H1 (cell line): ENCODE measurements around the gene NPIPB6. TPM values are rescaled to one million over a fixed set of nuclear protein-coding genes. Genes with fewer than 3 reads are reported as not detected.

Experiments
- CTCF ChIA-PET: fragments of 300-600 bp; sonication (Branson Sonifier 250); formaldehyde crosslinking; loops from one replicate; lab custom pipeline; 2021; ENCODE audit not compliant: partially characterized antibody; lab: Charles Lee
- POLR2A ChIA-PET: fragments of 300-600 bp; sonication (Branson Sonifier 250); formaldehyde crosslinking; loops from one replicate; lab custom pipeline; 2021; ENCODE audit warnings: inconsistent platforms; ENCODE audit not compliant: partially characterized antibody; lab: Charles Lee
- DNase-seq, 2 experiments: peaks; one replicate each; pipeline versions ENCODE4 v3.0.0 to v3.0.0-alpha.2; 2010 to 2022; ENCODE audit warnings: low spot score in 2 of 2, low read depth in 1 of 2, mixed read lengths in 1 of 2
- FAIRE-seq: peaks from 2 replicates; lab custom pipeline; 2011; peaks lifted over from hg19 to GRCh38; lab: Jason Lieb, UNC
- H2AFZ ChIP-seq: 2 replicates; pipeline ENCODE4 v1.8.1; 2012; ENCODE audit warnings: low read length, inconsistent platforms
- H2AK5ac ChIP-seq: 2 replicates; pipeline ENCODE4 v1.6.1; 2013; ENCODE audit warnings: low read depth, low read length
- H2BK120ac ChIP-seq: replicated peaks from 2 replicates; pipeline ENCODE3; 2013; ENCODE audit warnings: low read depth, low read length, inconsistent platforms
- H2BK12ac ChIP-seq: 2 replicates; pipeline ENCODE4 v1.6.1; 2013; ENCODE audit warnings: low read depth, low read length
- H2BK15ac ChIP-seq: 2 replicates; pipeline ENCODE4 v1.6.1; 2013; ENCODE audit warnings: low read length
- H2BK20ac ChIP-seq: 2 replicates; pipeline ENCODE4 v1.6.1; 2013; ENCODE audit warnings: low read length
- H2BK5ac ChIP-seq: 2 replicates; pipeline ENCODE4 v1.6.1; 2013; ENCODE audit warnings: low read depth, low read length
- H3K14ac ChIP-seq: 2 replicates; pipeline ENCODE4 v1.6.1; 2013; ENCODE audit warnings: inconsistent platforms; ENCODE audit not compliant: insufficient read length
- H3K18ac ChIP-seq: 2 replicates; pipeline ENCODE4 v1.6.1; 2013; ENCODE audit warnings: low read length; ENCODE audit errors: extremely low read depth
- H3K23ac ChIP-seq: 2 replicates; pipeline ENCODE4 v1.6.1; 2013; ENCODE audit warnings: inconsistent platforms; ENCODE audit not compliant: insufficient read length
- H3K23me2 ChIP-seq: 2 replicates; pipeline ENCODE4 v1.6.1; 2013; ENCODE audit warnings: low read depth, low read length
- H3K27ac ChIP-seq: 2 replicates; pipeline ENCODE4 v1.6.1; 2011; ENCODE audit warnings: low read depth, low read length, inconsistent platforms
- H3K27me3 ChIP-seq, 4 experiments: replicated peaks in 1 of 4; 1 replicate in 1 of 4; 2 replicates in 3 of 4; pipeline versions ENCODE4 v1.6.1 to v1.8.1; 2011 to 2013; ENCODE audit warnings: low read length in 3 of 4, mild to moderate bottlenecking in 3 of 4, inconsistent platforms in 2 of 4, mixed read lengths in 2 of 4, moderate library complexity in 1 of 4; ENCODE audit not compliant: control insufficient read depth in 3 of 4, insufficient read depth in 3 of 4; ENCODE audit errors: extremely low read depth in 1 of 4
- H3K36me3 ChIP-seq, 4 experiments: 2 replicates each; pipeline versions ENCODE4 v1.6.1 to v1.8.1; 2011 to 2013; ENCODE audit warnings: mild to moderate bottlenecking in 4 of 4, low read length in 3 of 4, moderate library complexity in 2 of 4, control low read depth in 1 of 4, inconsistent platforms in 1 of 4; ENCODE audit not compliant: insufficient read depth in 4 of 4, control insufficient read depth in 2 of 4
- H3K4ac ChIP-seq: replicated peaks from 2 replicates; pipeline ENCODE3; 2013; ENCODE audit warnings: low read length, low read depth, mixed read lengths, inconsistent platforms; ENCODE audit not compliant: insufficient read length
- H3K4me1 ChIP-seq, 4 experiments: replicated peaks in 1 of 4; 1 replicate in 1 of 4; 2 replicates in 3 of 4; pipeline versions ENCODE4 v1.6.1 to v1.8.1; 2011 to 2013; ENCODE audit warnings: low read length in 3 of 4, inconsistent platforms in 2 of 4, mixed read lengths in 1 of 4; ENCODE audit not compliant: insufficient read depth in 4 of 4, control insufficient read depth in 3 of 4
- H3K4me2 ChIP-seq, 2 experiments: 2 replicates each; pipeline versions ENCODE4 v1.6.1 to v1.8.1; 2011 to 2013; ENCODE audit warnings: low read depth in 2 of 2, low read length in 2 of 2, control low read depth in 1 of 2, inconsistent platforms in 1 of 2, mild to moderate bottlenecking in 1 of 2; ENCODE audit not compliant: insufficient read depth in 1 of 2
- H3K4me3 ChIP-seq, 4 experiments: fragments of 200-600, 300-600 bp in 1 of 4; sonication (generic), shearing (Covaris generic), sonication (Bioruptor Twin) in 1 of 4; 2 replicates each; pipeline versions ENCODE4 v1.5.1 to v1.8.1; 2011 to 2016; ENCODE audit warnings: low read length in 4 of 4, low read depth in 3 of 4, control low read depth in 2 of 4, inconsistent platforms in 2 of 4, mild to moderate bottlenecking in 2 of 4, mixed read lengths in 1 of 4, moderate library complexity in 1 of 4; ENCODE audit not compliant: insufficient read depth in 2 of 4; ENCODE audit errors: extremely low read depth in 1 of 4
- H3K56ac ChIP-seq: replicated peaks from 2 replicates; pipeline ENCODE3; 2013; ENCODE audit warnings: low read depth, mild to moderate bottlenecking, mixed read lengths, low read length, inconsistent platforms; ENCODE audit not compliant: insufficient read length
- H3K79me1 ChIP-seq: 2 replicates; pipeline ENCODE4 v1.6.1; 2013; ENCODE audit warnings: low read depth, low read length, control low read depth
- H3K79me2 ChIP-seq, 2 experiments: 2 replicates each; pipeline versions ENCODE4 v1.6.1 to v1.8.1; 2012 to 2013; ENCODE audit warnings: low read length in 2 of 2, mild to moderate bottlenecking in 2 of 2, inconsistent platforms in 1 of 2; ENCODE audit not compliant: insufficient read depth in 2 of 2, control insufficient read depth in 1 of 2
- H3K9ac ChIP-seq, 4 experiments: replicated peaks in 1 of 4; 1 replicate in 1 of 4; 2 replicates in 3 of 4; pipeline versions ENCODE4 v1.6.1 to v1.8.1; 2011 to 2013; ENCODE audit warnings: low read depth in 3 of 4, low read length in 3 of 4, control low read depth in 2 of 4, mild to moderate bottlenecking in 2 of 4, moderate library complexity in 2 of 4, inconsistent platforms in 1 of 4; ENCODE audit errors: extremely low read depth in 1 of 4
- H3K9me3 ChIP-seq, 2 experiments: 2 replicates each; pipeline versions ENCODE4 v1.6.1 to v1.8.1; 2012 to 2013; ENCODE audit warnings: mild to moderate bottlenecking in 2 of 2, moderate library complexity in 2 of 2, control low read depth in 1 of 2, inconsistent platforms in 1 of 2, low read depth in 1 of 2, low read length in 1 of 2, mixed read lengths in 1 of 2; ENCODE audit not compliant: insufficient read depth in 2 of 2
- H4K20me1 ChIP-seq, 2 experiments: replicated peaks in 1 of 2; 2 replicates each; pipeline versions ENCODE3 to v1.8.1; 2011 to 2013; ENCODE audit warnings: inconsistent platforms in 2 of 2, low read length in 2 of 2, mild to moderate bottlenecking in 1 of 2; ENCODE audit not compliant: insufficient read depth in 2 of 2, control insufficient read depth in 1 of 2
- H4K5ac ChIP-seq: 2 replicates; pipeline ENCODE4 v1.6.1; 2013; ENCODE audit warnings: low read length, low read depth, mixed read lengths, inconsistent platforms; ENCODE audit not compliant: insufficient read length
- H4K8ac ChIP-seq: 2 replicates; pipeline ENCODE4 v1.8.0; 2013; ENCODE audit warnings: mild to moderate bottlenecking, moderate library complexity, low read length, inconsistent platforms; ENCODE audit not compliant: insufficient read depth; ENCODE audit errors: extremely low read depth
- H4K91ac ChIP-seq: replicated peaks from 2 replicates; pipeline ENCODE3; 2013; ENCODE audit warnings: low read length, mixed read lengths, inconsistent platforms; ENCODE audit not compliant: insufficient read length
- CREB1 ChIP-seq: IDR thresholded peaks from 2 replicates; pipeline ENCODE4 v1.6.1; 2012; ENCODE audit warnings: inconsistent platforms
- WGBS, 2 experiments: shearing (Covaris generic) in 1 of 2; methylation state at CpG; one replicate each; pipeline versions ENCODE4 v1.1.6 to v1.1.7; 2013 to 2015; ENCODE audit warnings: low lambda C conversion rate in 2 of 2, mixed read lengths in 2 of 2, inconsistent platforms in 1 of 2, low coverage in 1 of 2, missing lambda C conversion rate in 1 of 2; ENCODE audit not compliant: insufficient replicate concordance in 2 of 2, insufficient coverage in 1 of 2, insufficient read length in 1 of 2; ENCODE audit errors: extremely low coverage in 1 of 2, missing lambda C conversion rate in 1 of 2; 5-methylcytosine and 5-hydroxymethylcytosine counted together
- polyA plus RNA-seq, 7 experiments: library from polyadenylated mRNA; depleted of rRNA in 3 of 7; stranded (reverse) in 5 of 7; unstranded in 2 of 7; fragments of >200 nt in 5 of 7; fragments of 200-250 nt in 2 of 7; gene quantifications; 1 replicate in 5 of 7; 2 replicates in 1 of 7; 4 replicates in 1 of 7; pipeline versions ENCODE4 v1.2.1 to v1.2.3, GENCODE V29; 2011 to 2013; ENCODE audit warnings: missing spikeins in 2 of 7, mixed read lengths in 2 of 7
- total RNA-seq: library from RNA; stranded (reverse); fragmentation: NEBNext Ultra II Directional; extraction: Animal tissue kit (Norgen Biotek cat#: 25700); gene quantifications from 2 replicates; pipeline ENCODE4 v1.2.1, GENCODE V29; 2021

Gene NPIPB6
- total and polyA plus RNA-seq, 2 of the 8 experiments (the other 6 are each of a cell fraction or from before 2014, with no cell fraction given) = 0.83 to 1.9 TPM

DNA sequence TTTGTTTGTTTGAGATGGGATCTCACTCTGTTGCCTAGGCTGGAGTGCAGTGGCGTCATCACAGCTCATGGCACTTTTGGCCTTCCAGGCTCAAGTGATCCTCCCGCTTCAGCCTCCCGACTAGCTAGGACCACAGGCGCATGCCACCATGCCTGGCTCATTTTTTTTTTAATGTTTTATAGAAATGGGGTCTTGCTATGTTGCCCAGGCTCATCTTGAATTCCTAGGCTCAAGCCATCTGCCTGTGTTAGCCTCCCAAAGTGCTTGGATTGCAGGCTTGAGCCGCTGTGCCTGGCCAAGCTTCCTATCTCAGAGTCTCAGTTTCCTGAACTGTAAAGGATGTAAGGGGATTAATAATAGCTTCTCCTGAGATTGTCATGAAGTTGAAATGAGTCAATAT lies 63.0 kb downstream of the NPIPB6 start:
- POLR2A ChIA-PET = interaction anchor here (0.7 to 5.1 kb wide), 5 partner anchors 8 to 108 kb away, joined by 3 to 22 read pairs (median 3); partner anchors contain the start of gene SBK1
- Histone ChIP-seq H2AFZ (no peak overlapping the region), H4K5ac (no peak overlapping the region), H3K9ac (no peak overlapping the region), H3K36me3 (peaks cover 0 to 8% (median 3%) of the 10 kb centered on the region in 4 experiments; a peak in 2 of 8 replicates), H3K56ac (no peak overlapping the region), H2BK12ac (no peak overlapping the region), H3K79me2 (peaks cover 0 to 85% of the 10 kb centered on the region in 2 experiments), H2BK5ac (no peak overlapping the region), H3K18ac (no peak overlapping the region), H4K8ac (no peak overlapping the region), H3K79me1 (peaks cover 31% of the 10 kb centered on the region), H3K9me3 (no peaks in the 10 kb centered on the region), H3K4me3 (no peak overlapping the region), H2BK15ac (no peak overlapping the region), H2BK120ac (no peak overlapping the region), H3K14ac (no peak overlapping the region), H3K4ac (no peak overlapping the region), H3K4me2 (no peak overlapping the region), H2AK5ac (no peak overlapping the region), H4K91ac (no peak overlapping the region), H3K27ac (no peak overlapping the region), H2BK20ac (no peak overlapping the region), H3K23ac (no peak overlapping the region), H3K23me2 (no peaks in the 10 kb centered on the region), H4K20me1 (peaks cover 35 to 56% of the 10 kb centered on the region in 2 experiments), H3K27me3 (no peaks in the 10 kb centered on the region)
- WGBS, 2 experiments = 92% methylated on average over 5 of the region's 5 CpGs; no CpG with 5 or more reads in 1 of the 2 experiments
- no peak for DNase-seq
- FAIRE-seq = no peak
- TF ChIP-seq CREB1 = no peak
- TF ChIP-seq, all 59 proteins: peak for 0
- CTCF ChIA-PET = interaction anchor here (1.6 to 4.4 kb wide), 6 partner anchors 11 to 23 kb away, joined by 4 to 32 read pairs (median 26); no protein-coding TSS in a partner anchor
- peaks cover 4 to 21% (median 13%) of the 10 kb centered on the region in 4 experiments for H3K4me1 ChIP-seq
